Testis (tissue), 3 donors: Measurements from ENCODE around the gene AQP10. TPM values are rescaled to one million over a fixed set of nuclear protein-coding genes. Genes with fewer than 3 reads are reported as not detected.

Source experiments
- DNase-seq: peaks from one replicate; pipeline ENCODE4 v3.0.0-alpha.2; 2019
- H3K27ac ChIP-seq, 2 donors: fragments of 200-600 bp; sonication (generic); one replicate each; pipeline ENCODE4 v1.5.1; 2019
- H3K27me3 ChIP-seq: fragments of 200-600 bp; sonication (generic); one replicate; pipeline ENCODE4 v1.5.1; 2019
- H3K36me3 ChIP-seq: fragments of 200-600 bp; sonication (generic); one replicate; pipeline ENCODE4 v1.5.1; 2017; ENCODE audit warnings: low read depth; ENCODE audit errors: missing control alignments
- H3K4me1 ChIP-seq: fragments of 200-600 bp; sonication (generic); one replicate; pipeline ENCODE4 v1.5.1; 2019
- H3K4me3 ChIP-seq, 2 donors: fragments of 200-600 bp; sonication (generic); one replicate each; pipeline ENCODE4 v1.5.1; 2017 to 2019
- H3K9me3 ChIP-seq: fragments of 200-600 bp; sonication (generic); one replicate; pipeline ENCODE4 v1.5.1; 2017
- CTCF ChIP-seq, 3 experiments: fragments of 450-650 bp in 2 of 3; fragments of 200-600 bp in 1 of 3; sonication (generic) in 1 of 3; IDR thresholded peaks; one replicate each; pipeline ENCODE4 v1.5.1; 2016 to 2019; ENCODE audit warnings: antibody characterized with exemption in 3 of 3, mild to moderate bottlenecking in 2 of 3, moderate library complexity in 1 of 3
- POLR2A ChIP-seq: fragments of 450-650 bp; IDR thresholded peaks from one replicate; pipeline ENCODE4 v1.6.1; 2017; ENCODE audit warnings: antibody characterized with exemption, mild to moderate bottlenecking, moderate library complexity
- whole genome bisulfite sequencing, 2 donors: methylation state at CpG; one replicate each; pipeline ENCODE4 v1.1.5; 2018; 5-methylcytosine and 5-hydroxymethylcytosine counted together
- intact Hi-C: fragments of 100-400 bp; cut with DNase I; formaldehyde crosslinking; loops from one replicate; pipeline ENCODE4 v1.15.1; 2023; ENCODE audit warnings: low total_unique reads
- polyA plus RNA-seq: library from polyadenylated mRNA; stranded (reverse); fragments of 350-450 nt; fragmentation: Illumina TruSeq; extraction: RNeasy Lipid Tissue Mini Kit (QIAGEN cat#74804); gene quantifications from one replicate; pipeline ENCODE4 v1.2.3, GENCODE V29; 2014; ENCODE audit warnings: low read depth, low replicate concordance; ENCODE audit not compliant: insufficient read depth
- total RNA-seq, 2 donors: library from RNA; depleted of rRNA; stranded (reverse); fragments of >200 nt; gene quantifications; one replicate each; pipeline ENCODE4 v1.2.3, GENCODE V29; 2016

The AQP10 gene
- total and polyA plus RNA-seq, 3 donors from 2014 or later: 0.41 to 2.2 (median 2.0) TPM

- Histone ChIP-seq H3K27me3 (no peaks in the 10 kb centered on the region), H3K9me3 (no peaks in the 10 kb centered on the region), H3K4me3 (no peak overlapping the region), H3K4me1 (peaks cover 6% of the 10 kb centered on the region), H3K27ac (no peak overlapping the region), H3K36me3 (no peaks in the 10 kb centered on the region)
- no peak for TF ChIP-seq POLR2A
- no peak for TF ChIP-seq CTCF (IDR thresholded peaks at IDR 0.05)
- WGBS, 2 donors: 86 to 96% methylated on average over 13 to 15 of the region's 15 CpGs
- no peak for DNase-seq
- intact Hi-C loops: no loop called here
Measured at GRCh38 chr1:154346276-154346917, 25.5 kb downstream of the AQP10 start.

- intact Hi-C loops: no loop called here
- no peak for TF ChIP-seq POLR2A
- TF ChIP-seq CTCF (IDR thresholded peaks at IDR 0.05): no peak
- no peak for DNase-seq
- H3K9me3 ChIP-seq: no peaks in the 10 kb centered on the region
- H3K27me3 ChIP-seq: no peaks in the 10 kb centered on the region
- H3K4me1 ChIP-seq: peaks cover 21% of the 10 kb centered on the region
- no peaks in the 10 kb centered on the region for H3K36me3 ChIP-seq
- H3K27ac ChIP-seq: no peak overlapping the region
- 57 to 69% methylated on average over 3 of the region's 3 CpGs for WGBS, 2 donors
- no peak overlapping the region for H3K4me3 ChIP-seq
Measured at GRCh38 chr1:154347961-154348360, 27.1 kb downstream of the AQP10 start.

- H3K27ac ChIP-seq: no peak overlapping the region
- TF ChIP-seq CTCF (IDR thresholded peaks at IDR 0.05) (no peak), POLR2A (no peak)
- intact Hi-C loops: no loop called here
- no peaks in the 10 kb centered on the region for H3K27me3 ChIP-seq
- DNase-seq: no peak
- H3K9me3 ChIP-seq: no peaks in the 10 kb centered on the region
- H3K4me3 ChIP-seq: no peak overlapping the region
- H3K4me1 ChIP-seq: peaks cover 27% of the 10 kb centered on the region
- WGBS, 2 donors: 73 to 78% methylated on average over 10 to 27 of the region's 27 CpGs
- H3K36me3 ChIP-seq: no peaks in the 10 kb centered on the region
Measured at GRCh38 chr1:154348429-154349076, 27.7 kb downstream of the AQP10 start.

GRCh38 chr1:154349121-154349520, 28.2 kb downstream of the AQP10 start:
- Histone ChIP-seq H3K4me1 (peaks cover 33% of the 10 kb centered on the region), H3K4me3 (no peak overlapping the region), H3K9me3 (no peaks in the 10 kb centered on the region), H3K27me3 (no peaks in the 10 kb centered on the region), H3K27ac (no peak overlapping the region), H3K36me3 (no peaks in the 10 kb centered on the region)
- 57 to 70% methylated on average over 5 to 7 of the region's 7 CpGs for WGBS, 2 donors
- intact Hi-C loops: no loop called here
- TF ChIP-seq POLR2A (no peak), CTCF (IDR thresholded peaks at IDR 0.05) (no peak)
- DNase-seq: no peak

- Histone ChIP-seq H3K4me1 (peaks cover 37% of the 10 kb centered on the region), H3K27ac (no peak overlapping the region), H3K36me3 (no peaks in the 10 kb centered on the region), H3K4me3 (no peak overlapping the region), H3K9me3 (no peaks in the 10 kb centered on the region), H3K27me3 (no peaks in the 10 kb centered on the region)
- TF ChIP-seq POLR2A (no peak), CTCF (IDR thresholded peaks at IDR 0.05) (no peak)
- intact Hi-C loops: no loop called here
- 74 to 89% methylated on average over 4 of the region's 4 CpGs for WGBS, 2 donors
- DNase-seq: no peak
Measured at GRCh38 chr1:154350383-154350782, 29.5 kb downstream of the AQP10 start.
